Spleen (tissue), 11 donors: Measurements from ENCODE around the gene NRIP2. TPM values are rescaled to one million over a fixed set of nuclear protein-coding genes. Genes with fewer than 3 reads are reported as not detected.

Source experiments
- DNase-seq: peaks from one replicate; pipeline ENCODE4 v3.0.0-alpha.2; 2020
- H3K27ac ChIP-seq, 8 donors: fragments of 200-600 bp; sonication (generic) in 7 of 8; 1 replicate in 4 of 8; 2 replicates in 4 of 8; pipeline versions ENCODE4 v1.5.0 to v1.8.0; 2016 to 2021; ENCODE audit warnings: inconsistent platforms in 4 of 8, mild to moderate bottlenecking in 4 of 8, moderate library complexity in 1 of 8
- H3K27me3 ChIP-seq, 7 donors: fragments of 200-600 bp; sonication (generic) in 6 of 7; replicated peaks in 1 of 7; 1 replicate in 4 of 7; 2 replicates in 3 of 7; pipeline versions ENCODE4 v1.5.0 to v1.8.0; 2016 to 2021; ENCODE audit warnings: inconsistent platforms in 3 of 7, mild to moderate bottlenecking in 1 of 7
- H3K36me3 ChIP-seq, 6 donors: fragments of 200-600 bp; sonication (generic) in 5 of 6; 1 replicate in 4 of 6; 2 replicates in 2 of 6; pipeline versions ENCODE4 v1.5.0 to v1.8.0; 2016 to 2021; ENCODE audit warnings: inconsistent platforms in 2 of 6
- H3K4me1 ChIP-seq, 6 donors: fragments of 200-600 bp; sonication (generic) in 5 of 6; 1 replicate in 3 of 6; 2 replicates in 3 of 6; pipeline versions ENCODE4 v1.5.0 to v1.8.0; 2016 to 2021; ENCODE audit warnings: inconsistent platforms in 3 of 6
- H3K4me3 ChIP-seq, 8 donors: fragments of 200-600 bp; sonication (generic) in 7 of 8; 1 replicate in 4 of 8; 2 replicates in 4 of 8; pipeline versions ENCODE4 v1.5.0 to v1.8.0; 2016 to 2021; ENCODE audit warnings: inconsistent platforms in 4 of 8, mild to moderate bottlenecking in 4 of 8, moderate library complexity in 2 of 8
- H3K9me3 ChIP-seq, 8 donors: fragments of 200-600 bp; sonication (generic) in 7 of 8; 1 replicate in 4 of 8; 2 replicates in 4 of 8; pipeline versions ENCODE4 v1.5.0 to v1.8.0; 2016 to 2021; ENCODE audit warnings: inconsistent platforms in 4 of 8
- CTCF ChIP-seq, 11 experiments: fragments of 200-600 bp in 7 of 11; fragments of 450-650 bp in 4 of 11; sonication (generic) in 4 of 11; IDR thresholded peaks in 8 of 11; conservative IDR thresholded peaks in 3 of 11; 1 replicate in 7 of 11; 2 replicates in 4 of 11; pipeline versions ENCODE4 v1.4.0 to v1.8.0; 2016 to 2021; ENCODE audit warnings: antibody characterized with exemption in 11 of 11, inconsistent platforms in 4 of 11, mild to moderate bottlenecking in 1 of 11
- POLR2A ChIP-seq, 3 donors: fragments of 450-650 bp; IDR thresholded peaks; one replicate each; pipeline ENCODE4 v1.5.1; 2017; ENCODE audit warnings: antibody characterized with exemption in 3 of 3, mild to moderate bottlenecking in 1 of 3
- POLR2AphosphoS5 ChIP-seq, 3 donors: sonication (generic); formaldehyde crosslinking; IDR thresholded peaks; one replicate each; pipeline ENCODE4 v1.5.1; 2017; ENCODE audit warnings: antibody characterized with exemption in 3 of 3
- WGBS, 5 donors: extraction: QIAGEN DNeasy Blood & Tissue Kit in 3 of 5; methylation state at CpG; one replicate each; pipeline versions ENCODE4 v1.1.5 to v1.1.7; 2013 to 2018; 5-methylcytosine and 5-hydroxymethylcytosine counted together
- intact Hi-C: fragments of 100-400 bp; cut with DNase I; formaldehyde crosslinking; loops from one replicate; pipeline ENCODE4 v1.15.0; 2023; ENCODE audit warnings: low total_unique reads
- polyA plus RNA-seq, 3 donors: library from polyadenylated mRNA; stranded (reverse); fragments of 200-250 nt; gene quantifications; one replicate each; pipeline ENCODE4 v1.2.1, GENCODE V29; 2013
- total RNA-seq, 7 donors: library from RNA; depleted of rRNA in 3 of 7; stranded (reverse); fragments of >200 nt in 3 of 7; fragmentation: NEBNext Ultra II Directional in 4 of 7; extraction: Animal tissue kit (Norgen Biotek cat#: 25700) in 4 of 7; gene quantifications; one replicate each; pipeline versions ENCODE4 v1.1.0 to v1.2.1, GENCODE V29; 2016 to 2021
- donor health status: healthy with polysubstance abuse.
- donor health status: DM: no; HTN: no; CAD: no; lungs with moderate emphysema.
- donor health status: DM: no; HTN: no; CAD: no.
- donor health status: Bipolar disorder and iron deficiency.
- donor health status: healthy.
- donor health status: DM: no; HTN: no; CAD: no.
- donor health status: DM: yes; HTN: yes; CAD: no.

The NRIP2 gene
- total and polyA plus RNA-seq, 10 donors, result 1.3 to 18.8 (median 10.5) TPM

- WGBS, 5 donors, result 26 to 33% (median 30%) methylated on average over 11 of the region's 11 CpGs
- Histone ChIP-seq H3K27ac (no peak overlapping the region), H3K36me3 (peaks cover 0 to 59% (median 7%) of the 10 kb centered on the region in 6 donors), H3K27me3 (no peaks in the 10 kb centered on the region), H3K9me3 (no peaks in the 10 kb centered on the region), H3K4me3 (no peak overlapping the region), H3K4me1 (peaks cover 0 to 5% (median 0%) of the 10 kb centered on the region in 6 donors)
- TF ChIP-seq POLR2A (IDR thresholded peaks at IDR 0.05), result no peak
- TF ChIP-seq CTCF (IDR thresholded peaks at IDR 0.05 in 8 of 11, conservative IDR thresholded peaks at IDR 0.05 in 3 of 11), result peak; percentile 21 to 85 (median 73)
- TF ChIP-seq POLR2AphosphoS5 (IDR thresholded peaks at IDR 0.05), result peak; percentile 21 to 64 (median 35)
- intact Hi-C loops, result no loop called here
- peak; percentile 87 for DNase-seq
Observed at GRCh38 chr12:2853626-2854025, 18.8 kb upstream of the NRIP2 start.

GRCh38 chr12:2851931-2852330, 17.1 kb upstream of the NRIP2 start:
- no peaks in the 10 kb centered on the region for H3K9me3 ChIP-seq
- no peak for DNase-seq
- no peaks in the 10 kb centered on the region for H3K27me3 ChIP-seq
- H3K4me1 ChIP-seq, result peaks cover 0 to 5% (median 0%) of the 10 kb centered on the region in 6 donors
- WGBS, 5 donors, result 87 to 95% (median 90%) methylated on average over 3 of the region's 3 CpGs
- peaks cover 0 to 58% (median 0%) of the 10 kb centered on the region in 6 donors for H3K36me3 ChIP-seq
- no peak overlapping the region for H3K4me3 ChIP-seq
- intact Hi-C loops, result no loop called here
- no peak for TF ChIP-seq POLR2AphosphoS5 (IDR thresholded peaks at IDR 0.05)
- TF ChIP-seq CTCF (IDR thresholded peaks at IDR 0.05 in 8 of 11, conservative IDR thresholded peaks at IDR 0.05 in 3 of 11), result no peak
- no peak for TF ChIP-seq POLR2A (IDR thresholded peaks at IDR 0.05)
- H3K27ac ChIP-seq, result no peak overlapping the region

- no peak overlapping the region for H3K4me3 ChIP-seq
- H3K4me1 ChIP-seq, result peaks cover 0 to 21% (median 7%) of the 10 kb centered on the region in 6 donors
- H3K36me3 ChIP-seq, result peaks cover 0 to 76% (median 2%) of the 10 kb centered on the region in 6 donors
- DNase-seq, result no peak
- WGBS, 5 donors, result 44 to 66% (median 53%) methylated on average over 3 to 6 of the region's 6 CpGs
- peak overlapping the region in 4 of 8 donors; percentile 36 to 66 (median 49) for H3K27ac ChIP-seq
- TF ChIP-seq POLR2A (IDR thresholded peaks at IDR 0.05), result no peak
- no peak for TF ChIP-seq CTCF (IDR thresholded peaks at IDR 0.05 in 8 of 11, conservative IDR thresholded peaks at IDR 0.05 in 3 of 11)
- TF ChIP-seq POLR2AphosphoS5 (IDR thresholded peaks at IDR 0.05), result peak in 2 of 3 donors; percentile 31 to 73
- no peaks in the 10 kb centered on the region for H3K9me3 ChIP-seq
- no peaks in the 10 kb centered on the region for H3K27me3 ChIP-seq
- intact Hi-C loops, result no loop called here
Observed at GRCh38 chr12:2845280-2845679, 10.4 kb upstream of the NRIP2 start.

GRCh38 chr12:2844786-2845185, 10.0 kb upstream of the NRIP2 start:
- no peaks in the 10 kb centered on the region for H3K9me3 ChIP-seq
- TF ChIP-seq POLR2AphosphoS5 (IDR thresholded peaks at IDR 0.05) (no peak), CTCF (IDR thresholded peaks at IDR 0.05 in 8 of 11, conservative IDR thresholded peaks at IDR 0.05 in 3 of 11) (no peak), POLR2A (IDR thresholded peaks at IDR 0.05) (no peak)
- intact Hi-C loops, result no loop called here
- H3K27ac ChIP-seq, result peak overlapping the region in 4 of 8 donors; percentile 36 to 66 (median 49)
- H3K36me3 ChIP-seq, result peaks cover 0 to 78% (median 2%) of the 10 kb centered on the region in 6 donors
- no peak overlapping the region for H3K4me3 ChIP-seq
- no peak for DNase-seq
- WGBS, 5 donors, result 87 to 93% (median 91%) methylated on average over 9 of the region's 9 CpGs
- no peaks in the 10 kb centered on the region for H3K27me3 ChIP-seq
- H3K4me1 ChIP-seq, result peaks cover 0 to 21% (median 7%) of the 10 kb centered on the region in 6 donors
